GM12878 (cell line): Measurements from ENCODE around the gene CNGB1. TPM values are rescaled to one million over a fixed set of nuclear protein-coding genes. Genes with fewer than 3 reads are reported as not detected.
"Not testable (repeated sequence)": the region's sequence is repeated elsewhere in the genome, so short reads cannot be mapped to it uniquely, and the experiment has no call there.

Experiments
- ATAC-seq: fragments of 200-7000 bp; cut with Tn5 transposase; 3 replicates; pipeline ENCODE4 v1.9.1; 2020; ENCODE audit warnings: mild to moderate bottlenecking, moderate library complexity
- BruUV-seq: library from RNA; stranded (reverse); fragments of 400-500 nt; replicated peaks from 2 replicates; lab custom pipeline; 2021; lab: Mats Ljungman, UMichigan
- CTCF ChIA-PET: fragments of 300-600 bp; sonication (Branson Sonifier 250); formaldehyde crosslinking; extraction: SDS; loops from one replicate; lab custom pipeline; 2021; ENCODE audit warnings: inconsistent platforms; lab: Yijun Ruan, JAX
- POLR2A ChIA-PET: fragments of 350-600 bp; formaldehyde crosslinking; extraction: SDS; loops from one replicate; lab custom pipeline; 2021; ENCODE audit warnings: inconsistent platforms; lab: Charles Lee
- RAD21 ChIA-PET: fragments of 300-600 bp; sonication (Branson Sonifier 250); formaldehyde crosslinking; loops from one replicate; lab custom pipeline; 2023; ENCODE audit warnings: antibody characterized with exemption; ENCODE audit not compliant: unreplicated experiment; lab: Charles Lee
- SMC1A ChIA-PET: fragments of 300-600 bp; sonication (Branson Sonifier 250); formaldehyde crosslinking; loops from one replicate; lab custom pipeline; 2023; ENCODE audit not compliant: unreplicated experiment, uncharacterized antibody; lab: Charles Lee
- DNase-seq: peaks from one replicate; pipeline ENCODE4 v3.0.0-alpha.2; 2011; ENCODE audit warnings: low read depth, low spot score
- FAIRE-seq: peaks from 3 replicates; lab custom pipeline; 2011; peaks lifted over from hg19 to GRCh38; lab: Jason Lieb, UNC
- H2AFZ ChIP-seq: 2 replicates; pipeline ENCODE4 v1.6.0; 2011; ENCODE audit warnings: low read depth, low read length, control low read depth; ENCODE audit not compliant: control insufficient read depth
- H3K27ac ChIP-seq: 2 replicates; pipeline ENCODE4 v1.5.1; 2011; ENCODE audit warnings: control low read depth; ENCODE audit not compliant: control insufficient read depth, insufficient read depth
- H3K27me3 ChIP-seq, 2 experiments: replicated peaks in 1 of 2; 2 replicates each; pipeline versions ENCODE4 v1.6.0 to v1.6.1; 2011; ENCODE audit warnings: low read length in 1 of 2; ENCODE audit not compliant: control insufficient read depth in 2 of 2, insufficient read depth in 2 of 2
- H3K36me3 ChIP-seq, 2 experiments: 2 replicates each; pipeline ENCODE4 v1.5.1; 2011; ENCODE audit warnings: low read length in 1 of 2; ENCODE audit not compliant: control insufficient read depth in 2 of 2, insufficient read depth in 2 of 2
- H3K4me1 ChIP-seq: 2 replicates; pipeline ENCODE4 v1.6.1; 2011; ENCODE audit warnings: mild to moderate bottlenecking, low read length, moderate library complexity, mixed read lengths; ENCODE audit not compliant: control insufficient read depth, insufficient read depth
- H3K4me2 ChIP-seq: 2 replicates; pipeline ENCODE4 v1.6.0; 2011; ENCODE audit warnings: control low read depth; ENCODE audit not compliant: control insufficient read depth, insufficient read depth
- H3K4me3 ChIP-seq: fragments of 200-600 bp; sonication (generic); 2 replicates; pipeline ENCODE4 v1.5.1; 2016
- H3K79me2 ChIP-seq: 2 replicates; pipeline ENCODE4 v1.6.0; 2011; ENCODE audit warnings: low read length; ENCODE audit not compliant: control insufficient read depth, insufficient read depth
- H3K9ac ChIP-seq: 2 replicates; pipeline ENCODE4 v1.8.0; 2011; ENCODE audit warnings: low read length, control low read depth, mixed read lengths; ENCODE audit not compliant: control insufficient read depth, insufficient read depth
- H3K9me3 ChIP-seq: replicated peaks from 3 replicates; pipeline ENCODE4 v1.5.1; 2011; ENCODE audit warnings: mild to moderate bottlenecking, low read length; ENCODE audit not compliant: control insufficient read depth, insufficient read depth
- H4K20me1 ChIP-seq: 2 replicates; pipeline ENCODE4 v1.6.0; 2011; ENCODE audit not compliant: control insufficient read depth, insufficient read depth
- BMI1 ChIP-seq: fragments of 450-650 bp; IDR thresholded peaks from 2 replicates; pipeline ENCODE4 v1.6.1; 2016; ENCODE audit warnings: mild to moderate bottlenecking, moderate library complexity, borderline replicate concordance
- CHD1 ChIP-seq: IDR thresholded peaks from 2 replicates; pipeline ENCODE4 v1.6.1; 2012; ENCODE audit warnings: low read depth, low read length, improper control_type of control experiment
- CREB1 ChIP-seq: IDR thresholded peaks from 2 replicates; pipeline ENCODE4 v1.6.1; 2012; ENCODE audit warnings: low read depth, mild to moderate bottlenecking, inconsistent platforms
- JUND ChIP-seq: IDR thresholded peaks from 2 replicates; pipeline ENCODE4 v1.6.1; 2012; ENCODE audit warnings: low read depth, mild to moderate bottlenecking, low read length, improper control_type of control experiment, moderate library complexity
- LARP7 ChIP-seq: fragments of 450-650 bp; IDR thresholded peaks from 2 replicates; pipeline ENCODE4 v1.6.1; 2017; ENCODE audit warnings: mild to moderate bottlenecking
- NBN ChIP-seq: fragments of 450-650 bp; IDR thresholded peaks from 2 replicates; pipeline ENCODE4 v1.6.1; 2016
- NR2C1 ChIP-seq: fragments of 450-650 bp; IDR thresholded peaks from 2 replicates; pipeline ENCODE4 v1.6.1; 2017; ENCODE audit warnings: antibody characterized with exemption, mild to moderate bottlenecking, moderate library complexity
- POLR2A ChIP-seq: IDR thresholded peaks from 2 replicates; pipeline ENCODE4 v1.6.1; 2011; ENCODE audit warnings: low read depth, mild to moderate bottlenecking, low read length
- SMAD1 ChIP-seq: fragments of 450-650 bp; IDR thresholded peaks from 2 replicates; pipeline ENCODE4 v1.6.1; 2018; ENCODE audit warnings: mild to moderate bottlenecking, low read depth; ENCODE audit not compliant: partially characterized antibody
- SREBF1 ChIP-seq: IDR thresholded peaks from 2 replicates; pipeline ENCODE4 v1.6.1; 2012; ENCODE audit warnings: mild to moderate bottlenecking, low read length
- WGBS: methylation state at CpG from one replicate; pipeline ENCODE4 v1.1.6; 2016; ENCODE audit warnings: low lambda C conversion rate; ENCODE audit not compliant: insufficient replicate concordance, insufficient coverage; ENCODE audit errors: missing lambda C conversion rate; 5-methylcytosine and 5-hydroxymethylcytosine counted together
- in situ Hi-C: fragments of 300-500 bp; cut with MboI; formaldehyde crosslinking; loops from 9 replicates; pipeline ENCODE4 v1.14.3; 2018; ENCODE audit warnings: mixed read lengths
- intact Hi-C: fragments of 100-400 bp; cut with micrococcal nuclease; formaldehyde crosslinking; loops from one replicate; pipeline ENCODE4 v1.14.2; 2022; ENCODE audit not compliant: unreplicated experiment
- polyA plus RNA-seq, 11 experiments: library from polyadenylated mRNA; depleted of rRNA in 4 of 11; unstranded in 6 of 11; stranded (reverse) in 5 of 11; fragments of >200 nt; fragmentation: Nextera tagmentation in 4 of 11; fragmentation: Illumina TruSeq in 1 of 11; extraction: Ambion mirVana in 4 of 11; extraction: Trizol in 1 of 11; gene quantifications; 1 replicate in 1 of 11; 2 replicates in 10 of 11; pipeline versions ENCODE4 v1.2.1 to v1.2.3, GENCODE V29; 2011 to 2016; ENCODE audit warnings: inconsistent platforms in 2 of 11, missing spikeins in 2 of 11, low read depth in 1 of 11
- total RNA-seq, 4 experiments: library from RNA; depleted of rRNA in 3 of 4; stranded (reverse); fragments of >200 nt in 3 of 4; fragmentation: Illumina TruSeq in 1 of 4; extraction: Trizol in 1 of 4; gene quantifications; 2 replicates each; pipeline versions ENCODE4 v1.2.1 to v1.2.3, GENCODE V29; 2013 to 2021
- TF ChIP-seq, protein P1 (sequence below): fragments of 450-650 bp; formaldehyde crosslinking; IDR thresholded peaks from 2 replicates; pipeline ENCODE4 v1.4.0; 2020; ENCODE audit warnings: mild to moderate bottlenecking, moderate library complexity
- TF ChIP-seq, protein P2 (sequence below): IDR thresholded peaks from 2 replicates; pipeline ENCODE4 v1.6.1; 2011; ENCODE audit warnings: borderline replicate concordance, low read depth, mild to moderate bottlenecking, moderate library complexity, low read length; ENCODE audit not compliant: insufficient read depth, poor library complexity, severe bottlenecking

Gene CNGB1
- total and polyA plus RNA-seq, 10 of the 15 experiments (the other 5 are each of a cell fraction or from before 2014, with no cell fraction given) = 0.03 TPM; not detected in 9

DNA sequence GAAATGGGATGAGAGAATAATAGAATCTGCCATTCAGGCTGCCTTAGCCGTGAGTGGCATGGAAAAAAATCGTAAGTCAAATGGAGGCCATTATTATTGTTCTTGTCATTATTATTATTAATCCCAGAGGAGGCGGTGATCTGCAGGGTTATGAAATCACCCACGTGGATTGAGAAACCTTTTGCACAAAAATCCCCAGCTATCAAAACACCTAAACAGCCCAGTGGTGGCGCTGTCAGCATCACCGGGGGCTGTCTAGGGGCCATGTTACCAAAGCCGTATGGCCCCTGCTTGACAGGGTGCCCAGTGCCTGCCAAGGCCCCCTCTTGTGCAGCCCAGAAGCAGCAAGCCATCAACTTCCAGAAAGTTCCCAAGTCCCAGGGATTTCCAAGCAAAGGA lies 25.2 kb downstream of the CNGB1 start (continued):
- TF ChIP-seq, protein P1, sequence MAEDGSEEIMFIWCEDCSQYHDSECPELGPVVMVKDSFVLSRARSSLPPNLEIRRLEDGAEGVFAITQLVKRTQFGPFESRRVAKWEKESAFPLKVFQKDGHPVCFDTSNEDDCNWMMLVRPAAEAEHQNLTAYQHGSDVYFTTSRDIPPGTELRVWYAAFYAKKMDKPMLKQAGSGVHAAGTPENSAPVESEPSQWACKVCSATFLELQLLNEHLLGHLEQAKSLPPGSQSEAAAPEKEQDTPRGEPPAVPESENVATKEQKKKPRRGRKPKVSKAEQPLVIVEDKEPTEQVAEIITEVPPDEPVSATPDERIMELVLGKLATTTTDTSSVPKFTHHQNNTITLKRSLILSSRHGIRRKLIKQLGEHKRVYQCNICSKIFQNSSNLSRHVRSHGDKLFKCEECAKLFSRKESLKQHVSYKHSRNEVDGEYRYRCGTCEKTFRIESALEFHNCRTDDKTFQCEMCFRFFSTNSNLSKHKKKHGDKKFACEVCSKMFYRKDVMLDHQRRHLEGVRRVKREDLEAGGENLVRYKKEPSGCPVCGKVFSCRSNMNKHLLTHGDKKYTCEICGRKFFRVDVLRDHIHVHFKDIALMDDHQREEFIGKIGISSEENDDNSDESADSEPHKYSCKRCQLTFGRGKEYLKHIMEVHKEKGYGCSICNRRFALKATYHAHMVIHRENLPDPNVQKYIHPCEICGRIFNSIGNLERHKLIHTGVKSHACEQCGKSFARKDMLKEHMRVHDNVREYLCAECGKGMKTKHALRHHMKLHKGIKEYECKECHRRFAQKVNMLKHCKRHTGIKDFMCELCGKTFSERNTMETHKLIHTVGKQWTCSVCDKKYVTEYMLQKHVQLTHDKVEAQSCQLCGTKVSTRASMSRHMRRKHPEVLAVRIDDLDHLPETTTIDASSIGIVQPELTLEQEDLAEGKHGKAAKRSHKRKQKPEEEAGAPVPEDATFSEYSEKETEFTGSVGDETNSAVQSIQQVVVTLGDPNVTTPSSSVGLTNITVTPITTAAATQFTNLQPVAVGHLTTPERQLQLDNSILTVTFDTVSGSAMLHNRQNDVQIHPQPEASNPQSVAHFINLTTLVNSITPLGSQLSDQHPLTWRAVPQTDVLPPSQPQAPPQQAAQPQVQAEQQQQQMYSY = no peak
- TF ChIP-seq, all 136 proteins: peak for 0

DNA sequence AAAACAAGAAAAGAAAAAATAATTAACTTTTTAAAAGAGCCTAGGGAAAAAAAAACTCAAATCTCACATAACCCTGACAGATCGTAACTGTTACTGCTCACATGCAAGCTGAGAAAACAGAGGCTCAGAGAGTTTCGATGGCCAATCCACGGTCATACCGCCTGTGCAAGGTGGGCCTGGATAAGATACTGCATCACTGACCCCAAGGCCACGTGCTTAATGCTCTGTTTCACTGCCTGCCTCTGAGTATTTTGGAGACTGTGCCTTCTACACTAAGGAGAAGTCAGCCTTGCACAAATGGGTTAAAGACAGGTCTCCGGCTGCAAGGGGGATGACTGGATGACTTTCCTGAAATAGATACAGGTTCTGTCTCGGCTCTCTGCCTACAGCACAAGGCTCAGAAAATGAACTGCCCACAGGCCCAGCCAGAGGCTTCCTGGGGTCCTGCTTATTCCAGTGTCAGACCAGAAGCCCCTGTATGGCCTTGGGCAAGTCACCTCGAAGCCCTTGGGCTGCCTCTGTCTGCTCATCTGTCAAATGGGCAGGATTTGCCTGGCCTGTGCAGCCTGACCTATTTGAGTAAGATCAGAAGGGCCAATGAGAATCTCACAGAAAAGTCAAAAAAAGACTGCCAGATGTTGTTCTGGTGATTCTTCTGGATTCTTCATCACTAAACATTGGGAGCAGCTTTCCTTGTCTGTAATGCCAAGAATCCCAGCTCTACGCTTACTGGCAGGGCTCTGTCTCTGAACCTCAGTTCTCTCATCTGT lies 25.8 kb downstream of the CNGB1 start:
- H3K79me2 ChIP-seq = no peaks in the 10 kb centered on the region
- H3K27me3 ChIP-seq = no peaks in the 10 kb centered on the region
- TF ChIP-seq POLR2A (no peak), LARP7 (no peak), CREB1 (no peak), NR2C1 (no peak), NBN (no peak), BMI1 (no peak), SREBF1 (no peak), JUND (no peak), SMAD1 (no peak), CHD1 (no peak)
- TF ChIP-seq, protein P2, sequence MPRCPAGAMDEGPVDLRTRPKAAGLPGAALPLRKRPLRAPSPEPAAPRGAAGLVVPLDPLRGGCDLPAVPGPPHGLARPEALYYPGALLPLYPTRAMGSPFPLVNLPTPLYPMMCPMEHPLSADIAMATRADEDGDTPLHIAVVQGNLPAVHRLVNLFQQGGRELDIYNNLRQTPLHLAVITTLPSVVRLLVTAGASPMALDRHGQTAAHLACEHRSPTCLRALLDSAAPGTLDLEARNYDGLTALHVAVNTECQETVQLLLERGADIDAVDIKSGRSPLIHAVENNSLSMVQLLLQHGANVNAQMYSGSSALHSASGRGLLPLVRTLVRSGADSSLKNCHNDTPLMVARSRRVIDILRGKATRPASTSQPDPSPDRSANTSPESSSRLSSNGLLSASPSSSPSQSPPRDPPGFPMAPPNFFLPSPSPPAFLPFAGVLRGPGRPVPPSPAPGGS = no peak
- TF ChIP-seq, all 136 proteins: peak for 0
- Histone ChIP-seq H4K20me1 (no peaks in the 10 kb centered on the region), H3K4me3 (no peak overlapping the region), H3K27ac (no peak overlapping the region), H3K36me3 (no peaks in the 10 kb centered on the region), H3K4me1 (no peaks in the 10 kb centered on the region), H3K9ac (no peak overlapping the region), H3K4me2 (no peak overlapping the region), H2AFZ (no peak overlapping the region), H3K9me3 (no peaks in the 10 kb centered on the region)
- FAIRE-seq (no peak), DNase-seq (no peak), ATAC-seq (no peak)
- ChIA-PET SMC1A (interaction anchor here (0.7 kb wide), 1 partner anchor 39 kb away, joined by 4 read pairs; no protein-coding TSS in a partner anchor), POLR2A (interaction anchor here (0.7 kb wide), 1 partner anchor 377 kb away, joined by 4 read pairs; no protein-coding TSS in a partner anchor), RAD21 (interaction anchor here (0.7 kb wide), 1 partner anchor 200 kb away, joined by 3 read pairs; no protein-coding TSS in a partner anchor), CTCF (no interaction called here)
- BruUV-seq = no TSS peak
- intact Hi-C loops = no loop called here
- WGBS = 60% methylated on average over 9 of the region's 9 CpGs
- in situ Hi-C loops = no loop called here

DNA sequence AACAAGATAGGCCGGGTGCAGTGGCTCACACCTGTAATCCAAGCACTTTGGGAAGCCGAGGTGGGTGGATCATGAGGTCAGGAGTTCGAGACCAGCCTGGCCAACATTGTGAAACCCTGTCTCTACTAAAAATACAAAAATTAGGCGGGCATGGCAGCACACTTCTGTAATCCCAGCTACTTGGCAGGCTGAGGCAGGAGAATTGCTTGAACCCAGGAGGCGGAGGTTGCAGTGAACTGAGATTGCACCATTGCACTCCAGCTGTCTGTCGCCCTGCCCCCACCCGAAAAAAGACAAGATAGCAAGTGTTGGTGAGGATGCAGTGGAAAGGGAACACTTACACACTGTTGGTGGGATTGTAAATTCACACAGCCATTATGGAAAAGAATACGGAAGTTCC lies 27.5 kb downstream of the CNGB1 start:
- DNase-seq, H4K20me1 ChIP-seq, H3K36me3 ChIP-seq, H3K27me3 ChIP-seq, H3K9ac ChIP-seq, CTCF ChIA-PET, H3K27ac ChIP-seq, POLR2A ChIA-PET, H2AFZ ChIP-seq, in situ Hi-C loops, H3K4me1 ChIP-seq, H3K9me3 ChIP-seq, FAIRE-seq, intact Hi-C loops, BruUV-seq, SMC1A ChIA-PET, RAD21 ChIA-PET, H3K4me2 ChIP-seq, ATAC-seq, H3K4me3 ChIP-seq, H3K79me2 ChIP-seq: not testable (repeated sequence)
- WGBS = 31% methylated on average over 8 of the region's 8 CpGs
